GM12878 (cell line): ENCODE results near the gene RERE. TPM values are rescaled to one million over a fixed set of nuclear protein-coding genes. Genes with fewer than 3 reads are reported as not detected.

Experiments
- ATAC-seq: fragments of 200-7000 bp; cut with Tn5 transposase; 3 replicates; pipeline ENCODE4 v1.9.1; 2020; ENCODE audit warnings: mild to moderate bottlenecking, moderate library complexity
- BruUV-seq: library from RNA; stranded (reverse); fragments of 400-500 nt; replicated peaks from 2 replicates; lab custom pipeline; 2021; lab: Mats Ljungman, UMichigan
- CTCF ChIA-PET: fragments of 300-600 bp; sonication (Branson Sonifier 250); formaldehyde crosslinking; extraction: SDS; loops from one replicate; lab custom pipeline; 2021; ENCODE audit warnings: inconsistent platforms; lab: Yijun Ruan, JAX
- POLR2A ChIA-PET: fragments of 350-600 bp; formaldehyde crosslinking; extraction: SDS; loops from one replicate; lab custom pipeline; 2021; ENCODE audit warnings: inconsistent platforms; lab: Charles Lee
- RAD21 ChIA-PET: fragments of 300-600 bp; sonication (Branson Sonifier 250); formaldehyde crosslinking; loops from one replicate; lab custom pipeline; 2023; ENCODE audit warnings: antibody characterized with exemption; ENCODE audit not compliant: unreplicated experiment; lab: Charles Lee
- SMC1A ChIA-PET: fragments of 300-600 bp; sonication (Branson Sonifier 250); formaldehyde crosslinking; loops from one replicate; lab custom pipeline; 2023; ENCODE audit not compliant: unreplicated experiment, uncharacterized antibody; lab: Charles Lee
- DNase-seq: peaks from one replicate; pipeline ENCODE4 v3.0.0-alpha.2; 2011; ENCODE audit warnings: low read depth, low spot score
- FAIRE-seq: peaks from 3 replicates; lab custom pipeline; 2011; peaks lifted over from hg19 to GRCh38; lab: Jason Lieb, UNC
- H2AFZ ChIP-seq: 2 replicates; pipeline ENCODE4 v1.6.0; 2011; ENCODE audit warnings: low read depth, low read length, control low read depth; ENCODE audit not compliant: control insufficient read depth
- H3K27ac ChIP-seq: 2 replicates; pipeline ENCODE4 v1.5.1; 2011; ENCODE audit warnings: control low read depth; ENCODE audit not compliant: control insufficient read depth, insufficient read depth
- H3K27me3 ChIP-seq, 2 experiments: replicated peaks in 1 of 2; 2 replicates each; pipeline versions ENCODE4 v1.6.0 to v1.6.1; 2011; ENCODE audit warnings: low read length in 1 of 2; ENCODE audit not compliant: control insufficient read depth in 2 of 2, insufficient read depth in 2 of 2
- H3K36me3 ChIP-seq, 2 experiments: 2 replicates each; pipeline ENCODE4 v1.5.1; 2011; ENCODE audit warnings: low read length in 1 of 2; ENCODE audit not compliant: control insufficient read depth in 2 of 2, insufficient read depth in 2 of 2
- H3K4me1 ChIP-seq: 2 replicates; pipeline ENCODE4 v1.6.1; 2011; ENCODE audit warnings: mild to moderate bottlenecking, low read length, moderate library complexity, mixed read lengths; ENCODE audit not compliant: control insufficient read depth, insufficient read depth
- H3K4me2 ChIP-seq: 2 replicates; pipeline ENCODE4 v1.6.0; 2011; ENCODE audit warnings: control low read depth; ENCODE audit not compliant: control insufficient read depth, insufficient read depth
- H3K4me3 ChIP-seq: fragments of 200-600 bp; sonication (generic); 2 replicates; pipeline ENCODE4 v1.5.1; 2016
- H3K79me2 ChIP-seq: 2 replicates; pipeline ENCODE4 v1.6.0; 2011; ENCODE audit warnings: low read length; ENCODE audit not compliant: control insufficient read depth, insufficient read depth
- H3K9ac ChIP-seq: 2 replicates; pipeline ENCODE4 v1.8.0; 2011; ENCODE audit warnings: low read length, control low read depth, mixed read lengths; ENCODE audit not compliant: control insufficient read depth, insufficient read depth
- H3K9me3 ChIP-seq: replicated peaks from 3 replicates; pipeline ENCODE4 v1.5.1; 2011; ENCODE audit warnings: mild to moderate bottlenecking, low read length; ENCODE audit not compliant: control insufficient read depth, insufficient read depth
- H4K20me1 ChIP-seq: 2 replicates; pipeline ENCODE4 v1.6.0; 2011; ENCODE audit not compliant: control insufficient read depth, insufficient read depth
- HDGF ChIP-seq: fragments of 450-650 bp; IDR thresholded peaks from 2 replicates; pipeline ENCODE4 v1.6.1; 2016; ENCODE audit warnings: antibody characterized with exemption
- IRF5 ChIP-seq: fragments of 450-650 bp; IDR thresholded peaks from 2 replicates; pipeline ENCODE4 v1.6.1; 2017; ENCODE audit warnings: borderline replicate concordance
- LARP7 ChIP-seq: fragments of 450-650 bp; IDR thresholded peaks from 2 replicates; pipeline ENCODE4 v1.6.1; 2017; ENCODE audit warnings: mild to moderate bottlenecking
- NFYA ChIP-seq: IDR thresholded peaks from 2 replicates; pipeline ENCODE4 v1.6.1; 2011; ENCODE audit warnings: low read depth, mild to moderate bottlenecking, low read length, improper control_type of control experiment, borderline replicate concordance
- POLR2AphosphoS5 ChIP-seq: IDR thresholded peaks from 2 replicates; pipeline ENCODE4 v1.6.1; 2011; ENCODE audit warnings: mild to moderate bottlenecking, low read length, inconsistent platforms
- POU2F2 ChIP-seq: IDR thresholded peaks from 3 replicates; pipeline ENCODE4 v1.6.1; 2011; ENCODE audit warnings: low read depth, mild to moderate bottlenecking, low read length, borderline replicate concordance
- RELB ChIP-seq: fragments of 450-650 bp; IDR thresholded peaks from 2 replicates; pipeline ENCODE4 v1.6.1; 2017; ENCODE audit warnings: low read depth, mild to moderate bottlenecking, moderate library complexity
- RFX5 ChIP-seq: IDR thresholded peaks from 2 replicates; pipeline ENCODE4 v1.6.1; 2011; ENCODE audit warnings: low read depth, low read length, improper control_type of control experiment
- SIN3A ChIP-seq: IDR thresholded peaks from 2 replicates; pipeline ENCODE4 v1.6.1; 2012; ENCODE audit warnings: low read depth, low read length, improper control_type of control experiment
- SUPT20H ChIP-seq: IDR thresholded peaks from 2 replicates; pipeline ENCODE4 v1.6.1; 2011; ENCODE audit warnings: low read depth, mild to moderate bottlenecking, low read length, moderate library complexity, borderline replicate concordance; ENCODE audit not compliant: control insufficient read depth
- SUZ12 ChIP-seq: fragments of 200-600 bp; sonication (generic); IDR thresholded peaks from one replicate; pipeline ENCODE4 v1.6.1; 2018; ENCODE audit warnings: antibody characterized with exemption, mild to moderate bottlenecking; ENCODE audit not compliant: unreplicated experiment
- TAF1 ChIP-seq: IDR thresholded peaks from 2 replicates; pipeline ENCODE4 v1.6.1; 2011; ENCODE audit warnings: mild to moderate bottlenecking, low read depth, low read length, borderline replicate concordance
- TBL1XR1 ChIP-seq: IDR thresholded peaks from 2 replicates; pipeline ENCODE4 v1.6.1; 2012; ENCODE audit warnings: low read depth, low read length, improper control_type of control experiment
- WGBS: methylation state at CpG from one replicate; pipeline ENCODE4 v1.1.6; 2016; ENCODE audit warnings: low lambda C conversion rate; ENCODE audit not compliant: insufficient replicate concordance, insufficient coverage; ENCODE audit errors: missing lambda C conversion rate; 5-methylcytosine and 5-hydroxymethylcytosine counted together
- in situ Hi-C: fragments of 300-500 bp; cut with MboI; formaldehyde crosslinking; loops from 9 replicates; pipeline ENCODE4 v1.14.3; 2018; ENCODE audit warnings: mixed read lengths
- intact Hi-C: fragments of 100-400 bp; cut with micrococcal nuclease; formaldehyde crosslinking; loops from one replicate; pipeline ENCODE4 v1.14.2; 2022; ENCODE audit not compliant: unreplicated experiment
- polyA plus RNA-seq, 11 experiments: library from polyadenylated mRNA; depleted of rRNA in 4 of 11; unstranded in 6 of 11; stranded (reverse) in 5 of 11; fragments of >200 nt; fragmentation: Nextera tagmentation in 4 of 11; fragmentation: Illumina TruSeq in 1 of 11; extraction: Ambion mirVana in 4 of 11; extraction: Trizol in 1 of 11; gene quantifications; 1 replicate in 1 of 11; 2 replicates in 10 of 11; pipeline versions ENCODE4 v1.2.1 to v1.2.3, GENCODE V29; 2011 to 2016; ENCODE audit warnings: inconsistent platforms in 2 of 11, missing spikeins in 2 of 11, low read depth in 1 of 11
- total RNA-seq, 4 experiments: library from RNA; depleted of rRNA in 3 of 4; stranded (reverse); fragments of >200 nt in 3 of 4; fragmentation: Illumina TruSeq in 1 of 4; extraction: Trizol in 1 of 4; gene quantifications; 2 replicates each; pipeline versions ENCODE4 v1.2.1 to v1.2.3, GENCODE V29; 2013 to 2021
- TF ChIP-seq, protein P1 (sequence below): fragments of 150-350 bp; IDR thresholded peaks from 2 replicates; pipeline ENCODE4 v1.6.1; 2016; ENCODE audit warnings: low read depth, low read length
- TF ChIP-seq, protein P2 (sequence below), 3 experiments: IDR thresholded peaks in 2 of 3; conservative IDR thresholded peaks in 1 of 3; 2 replicates each; pipeline ENCODE4 v1.5.1; 2011; ENCODE audit warnings: low read depth in 3 of 3, low read length in 3 of 3, mild to moderate bottlenecking in 3 of 3, control low read depth in 2 of 3, moderate library complexity in 2 of 3, inconsistent platforms in 1 of 3, mixed read lengths in 1 of 3; ENCODE audit not compliant: control insufficient read depth in 2 of 3, insufficient read depth in 1 of 3; ENCODE audit errors: extremely low read depth in 1 of 3

RERE gene
- total and polyA plus RNA-seq, 10 of the 15 experiments (the other 5 are each of a cell fraction or from before 2014, with no cell fraction given), result 5.2 to 60.5 (median 20.2) TPM

DNA sequence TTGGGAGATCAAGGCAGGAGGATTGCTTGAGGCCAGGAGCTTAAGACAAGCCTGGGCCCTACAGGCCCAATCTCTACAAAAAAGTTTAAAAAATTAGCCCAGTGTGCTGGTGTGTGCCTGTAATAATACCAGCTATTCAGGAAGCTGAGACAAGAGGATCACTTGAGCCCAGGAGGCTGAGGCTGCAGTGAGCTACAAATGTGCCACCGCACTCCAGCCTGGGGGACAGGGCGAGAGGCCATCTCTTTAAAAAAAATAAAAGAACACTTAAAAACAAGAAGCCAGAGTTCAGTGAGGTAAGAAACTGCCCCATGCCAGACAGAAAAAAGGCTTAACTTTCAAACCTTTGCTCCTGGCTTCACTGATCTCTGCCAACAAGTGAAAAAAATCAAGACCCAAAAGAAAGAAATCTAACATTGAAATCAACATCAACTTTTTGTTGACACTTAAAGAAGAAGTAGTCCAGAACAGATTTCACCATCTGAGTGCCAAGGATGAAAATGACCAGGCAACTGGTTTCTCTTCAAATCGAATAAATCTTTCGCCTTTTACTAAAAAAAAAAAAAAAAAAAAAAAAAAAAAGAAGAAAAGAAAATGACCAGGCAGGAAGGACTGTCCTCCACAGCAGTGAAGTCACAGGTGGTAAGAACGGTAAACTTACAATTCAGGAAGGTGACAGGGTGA lies 448.3 kb downstream of the RERE start:
- Histone ChIP-seq H3K4me1 (no peaks in the 10 kb centered on the region), H2AFZ (no peak overlapping the region), H3K4me2 (no peak overlapping the region), H3K79me2 (no peaks in the 10 kb centered on the region; the same call in 1 of the 2 replicates), H4K20me1 (no peaks in the 10 kb centered on the region), H3K4me3 (no peak overlapping the region), H3K27me3 (no peaks in the 10 kb centered on the region), H3K9me3 (no peaks in the 10 kb centered on the region), H3K9ac (no peak overlapping the region), H3K36me3 (peaks cover 7 to 14% of the 10 kb centered on the region in 2 experiments), H3K27ac (no peak overlapping the region)
- CTCF ChIA-PET, result interaction anchor here (1.6 kb wide), 1 partner anchor 20 kb away, joined by 5 read pairs; no protein-coding TSS in a partner anchor
- SMC1A ChIA-PET, result interaction anchor here (1.3 kb wide), 1 partner anchor 357 kb away, joined by 3 read pairs; no protein-coding TSS in a partner anchor
- in situ Hi-C loops (no loop called here), intact Hi-C loops (no loop called here)
- no peak for ATAC-seq
- RAD21 ChIA-PET, result no interaction called here
- BruUV-seq, result no TSS peak
- 89% methylated on average over 5 of the region's 5 CpGs for WGBS
- no peak for DNase-seq
- POLR2A ChIA-PET, result interaction anchor here (0.6 kb wide), 1 partner anchor 203 kb away, joined by 5 read pairs; no protein-coding TSS in a partner anchor
- FAIRE-seq, result no peak
- TF ChIP-seq RFX5 (no peak), POU2F2 (no peak), HDGF (no peak), SUPT20H (no peak), SUZ12 (no peak), RELB (no peak), NFYA (no peak), SIN3A (no peak), LARP7 (no peak), TAF1 (no peak), IRF5 (no peak), POLR2AphosphoS5 (no peak), TBL1XR1 (no peak)
- TF ChIP-seq, protein P1, sequence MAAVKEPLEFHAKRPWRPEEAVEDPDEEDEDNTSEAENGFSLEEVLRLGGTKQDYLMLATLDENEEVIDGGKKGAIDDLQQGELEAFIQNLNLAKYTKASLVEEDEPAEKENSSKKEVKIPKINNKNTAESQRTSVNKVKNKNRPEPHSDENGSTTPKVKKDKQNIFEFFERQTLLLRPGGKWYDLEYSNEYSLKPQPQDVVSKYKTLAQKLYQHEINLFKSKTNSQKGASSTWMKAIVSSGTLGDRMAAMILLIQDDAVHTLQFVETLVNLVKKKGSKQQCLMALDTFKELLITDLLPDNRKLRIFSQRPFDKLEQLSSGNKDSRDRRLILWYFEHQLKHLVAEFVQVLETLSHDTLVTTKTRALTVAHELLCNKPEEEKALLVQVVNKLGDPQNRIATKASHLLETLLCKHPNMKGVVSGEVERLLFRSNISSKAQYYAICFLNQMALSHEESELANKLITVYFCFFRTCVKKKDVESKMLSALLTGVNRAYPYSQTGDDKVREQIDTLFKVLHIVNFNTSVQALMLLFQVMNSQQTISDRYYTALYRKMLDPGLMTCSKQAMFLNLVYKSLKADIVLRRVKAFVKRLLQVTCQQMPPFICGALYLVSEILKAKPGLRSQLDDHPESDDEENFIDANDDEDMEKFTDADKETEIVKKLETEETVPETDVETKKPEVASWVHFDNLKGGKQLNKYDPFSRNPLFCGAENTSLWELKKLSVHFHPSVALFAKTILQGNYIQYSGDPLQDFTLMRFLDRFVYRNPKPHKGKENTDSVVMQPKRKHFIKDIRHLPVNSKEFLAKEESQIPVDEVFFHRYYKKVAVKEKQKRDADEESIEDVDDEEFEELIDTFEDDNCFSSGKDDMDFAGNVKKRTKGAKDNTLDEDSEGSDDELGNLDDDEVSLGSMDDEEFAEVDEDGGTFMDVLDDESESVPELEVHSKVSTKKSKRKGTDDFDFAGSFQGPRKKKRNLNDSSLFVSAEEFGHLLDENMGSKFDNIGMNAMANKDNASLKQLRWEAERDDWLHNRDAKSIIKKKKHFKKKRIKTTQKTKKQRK, result no peak
- TF ChIP-seq, protein P2, sequence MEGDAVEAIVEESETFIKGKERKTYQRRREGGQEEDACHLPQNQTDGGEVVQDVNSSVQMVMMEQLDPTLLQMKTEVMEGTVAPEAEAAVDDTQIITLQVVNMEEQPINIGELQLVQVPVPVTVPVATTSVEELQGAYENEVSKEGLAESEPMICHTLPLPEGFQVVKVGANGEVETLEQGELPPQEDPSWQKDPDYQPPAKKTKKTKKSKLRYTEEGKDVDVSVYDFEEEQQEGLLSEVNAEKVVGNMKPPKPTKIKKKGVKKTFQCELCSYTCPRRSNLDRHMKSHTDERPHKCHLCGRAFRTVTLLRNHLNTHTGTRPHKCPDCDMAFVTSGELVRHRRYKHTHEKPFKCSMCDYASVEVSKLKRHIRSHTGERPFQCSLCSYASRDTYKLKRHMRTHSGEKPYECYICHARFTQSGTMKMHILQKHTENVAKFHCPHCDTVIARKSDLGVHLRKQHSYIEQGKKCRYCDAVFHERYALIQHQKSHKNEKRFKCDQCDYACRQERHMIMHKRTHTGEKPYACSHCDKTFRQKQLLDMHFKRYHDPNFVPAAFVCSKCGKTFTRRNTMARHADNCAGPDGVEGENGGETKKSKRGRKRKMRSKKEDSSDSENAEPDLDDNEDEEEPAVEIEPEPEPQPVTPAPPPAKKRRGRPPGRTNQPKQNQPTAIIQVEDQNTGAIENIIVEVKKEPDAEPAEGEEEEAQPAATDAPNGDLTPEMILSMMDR (IDR thresholded peaks at IDR 0.05 in 2 of 3, conservative IDR thresholded peaks at IDR 0.05 in 1 of 3; ENCODE audit: control insufficient read depth in 2 of 3, extremely low read depth in 1 of 3, insufficient read depth in 1 of 3, low read depth in 3 of 3, low read length in 3 of 3), result no peak
